Gastrocnemius medialis (tissue), 4 donors: ENCODE results near the gene ATXN7. TPM values are rescaled to one million over a fixed set of nuclear protein-coding genes. Genes with fewer than 3 reads are reported as not detected.

ENCODE experiments used
- ATAC-seq, 2 donors: fragments of 150-250 bp; one replicate each; pipeline ENCODE4 v1.9.1; 2016
- DNase-seq, 2 donors: peaks; one replicate each; pipeline ENCODE4 v3.0.0-alpha.2; 2019
- H3K27ac ChIP-seq, 4 donors: fragments of 200-600 bp; sonication (generic); 1 replicate in 1 of 4; 2 replicates in 3 of 4; pipeline ENCODE4 v1.5.1; 2016 to 2018; ENCODE audit warnings: mild to moderate bottlenecking in 2 of 4, moderate library complexity in 1 of 4
- H3K27me3 ChIP-seq, 3 donors: fragments of 200-600 bp; sonication (generic) in 2 of 3; 1 replicate in 1 of 3; 2 replicates in 2 of 3; pipeline versions ENCODE4 v1.5.1 to v1.6.0; 2016 to 2019; ENCODE audit warnings: mild to moderate bottlenecking in 1 of 3, moderate library complexity in 1 of 3
- H3K36me3 ChIP-seq, 2 donors: fragments of 200-600 bp; sonication (generic) in 1 of 2; one replicate each; pipeline ENCODE4 v1.5.1; 2017 to 2018
- H3K4me1 ChIP-seq, 2 donors: fragments of 200-600 bp; sonication (generic) in 1 of 2; one replicate each; pipeline ENCODE4 v1.5.1; 2016 to 2017; ENCODE audit warnings: mild to moderate bottlenecking in 2 of 2
- H3K4me3 ChIP-seq, 4 donors: fragments of 200-600 bp; sonication (generic) in 3 of 4; 1 replicate in 1 of 4; 2 replicates in 3 of 4; pipeline ENCODE4 v1.5.1; 2016 to 2019; ENCODE audit warnings: mild to moderate bottlenecking in 2 of 4
- H3K9me3 ChIP-seq, 3 donors: fragments of 200-600 bp; sonication (generic) in 2 of 3; 1 replicate in 1 of 3; 2 replicates in 2 of 3; pipeline ENCODE4 v1.5.1; 2016 to 2019
- CTCF ChIP-seq, 5 experiments: fragments of 450-650 bp in 3 of 5; fragments of 200-600 bp in 2 of 5; sonication (generic) in 2 of 5; IDR thresholded peaks in 4 of 5; conservative IDR thresholded peaks in 1 of 5; 1 replicate in 4 of 5; 2 replicates in 1 of 5; pipeline ENCODE4 v1.5.1; 2016 to 2019; ENCODE audit warnings: antibody characterized with exemption in 5 of 5, mild to moderate bottlenecking in 3 of 5, moderate library complexity in 3 of 5
- POLR2A ChIP-seq, 2 donors: fragments of 450-650 bp; IDR thresholded peaks; one replicate each; pipeline ENCODE4 v1.6.1; 2017; ENCODE audit warnings: antibody characterized with exemption in 2 of 2, mild to moderate bottlenecking in 2 of 2, moderate library complexity in 2 of 2
- in situ Hi-C, 4 donors: fragments of 200-750 bp; cut with MboI; loops; one replicate each; pipeline versions ENCODE4 v1.15.0 to v1.8.0; 2017; ENCODE audit warnings: low sequenced_read_pairs in 4 of 4
- intact Hi-C: fragments of 100-400 bp; cut with DNase I; formaldehyde crosslinking; loops from one replicate; pipeline ENCODE4 v1.15.1; 2023; ENCODE audit warnings: low total_unique reads
- total RNA-seq, 4 donors: library from RNA; depleted of rRNA; stranded (reverse); fragments of >200 nt; gene quantifications; one replicate each; pipeline versions ENCODE4 v1.1.0 to v1.2.3, GENCODE V29; 2016

ATXN7 gene
- total RNA-seq, 4 donors from 2014 or later: 14.5 to 27.4 (median 23.7) TPM

GRCh38 chr3:64019879-64020278 lies 156.2 kb downstream of the ATXN7 start:
- in situ Hi-C loops: no loop called here

GRCh38 chr3:64021922-64022321 lies 158.3 kb downstream of the ATXN7 start:
- in situ Hi-C loops (no loop called here), intact Hi-C loops (loop anchor here (2.0 kb wide), 1 partner anchor 61 kb away; no protein-coding TSS in a partner anchor)
- Histone ChIP-seq H3K4me1 (peaks cover 19% of the 10 kb centered on the region in 2 donors), H3K4me3 (peak overlapping the region; percentile 83 to 98 (median 88)), H3K36me3 (peaks cover 0 to 48% of the 10 kb centered on the region in 2 donors), H3K9me3 (no peaks in the 10 kb centered on the region), H3K27me3 (no peaks in the 10 kb centered on the region), H3K27ac (peak overlapping the region; percentile 83 to 91 (median 88))
- ATAC-seq: no peak
- DNase-seq: no peak
- TF ChIP-seq CTCF (IDR thresholded peaks at IDR 0.05 in 4 of 5, conservative IDR thresholded peaks at IDR 0.05 in 1 of 5) (no peak), POLR2A (IDR thresholded peaks at IDR 0.05) (no peak)

More at GRCh38 chr3:64019879-64020278, 156.2 kb downstream of the ATXN7 start:
- peaks cover 19% of the 10 kb centered on the region in 2 donors for H3K4me1 ChIP-seq
- DNase-seq (no peak), ATAC-seq (no peak)
- no peak overlapping the region for H3K4me3 ChIP-seq
- no peaks in the 10 kb centered on the region for H3K9me3 ChIP-seq
- H3K27me3 ChIP-seq: no peaks in the 10 kb centered on the region
- H3K36me3 ChIP-seq: peaks cover 0 to 69% of the 10 kb centered on the region in 2 donors
- H3K27ac ChIP-seq: no peak overlapping the region
- intact Hi-C loops: no loop called here
- TF ChIP-seq POLR2A (IDR thresholded peaks at IDR 0.05) (no peak), CTCF (IDR thresholded peaks at IDR 0.05 in 4 of 5, conservative IDR thresholded peaks at IDR 0.05 in 1 of 5) (no peak)

- TF ChIP-seq POLR2A (IDR thresholded peaks at IDR 0.05): no peak
- no peak for TF ChIP-seq CTCF (IDR thresholded peaks at IDR 0.05 in 4 of 5, conservative IDR thresholded peaks at IDR 0.05 in 1 of 5)
- DNase-seq: peak in 1 of 2 donors; percentile 36
- peak overlapping the region; percentile 83 to 91 (median 88) for H3K27ac ChIP-seq
- H3K36me3 ChIP-seq: peaks cover 0 to 41% of the 10 kb centered on the region in 2 donors
- no peaks in the 10 kb centered on the region for H3K9me3 ChIP-seq
- intact Hi-C loops: loop anchor here (2.0 kb wide), 1 partner anchor 62 kb away; no protein-coding TSS in a partner anchor
- in situ Hi-C loops: no loop called here
- H3K4me1 ChIP-seq: peaks cover 19% of the 10 kb centered on the region in 2 donors
- H3K27me3 ChIP-seq: no peaks in the 10 kb centered on the region
- peak; percentile 28 for ATAC-seq
- peak overlapping the region; percentile 83 to 98 (median 88) for H3K4me3 ChIP-seq
Observed at GRCh38 chr3:64022451-64023186, 159.0 kb downstream of the ATXN7 start.

GRCh38 chr3:64023187-64023860 lies 159.7 kb downstream of the ATXN7 start, which contains the start of gene PSMD6:
Gene PSMD6 (minus strand): TSS chr3:64023494. CDS start chr3:64023419, 75 bp downstream.
- H3K36me3 ChIP-seq: peaks cover 0 to 34% of the 10 kb centered on the region in 2 donors
- in situ Hi-C loops: no loop called here
- H3K9me3 ChIP-seq: no peaks in the 10 kb centered on the region
- H3K4me3 ChIP-seq: peak within 1 kb of the TSS; percentile 83 to 98 (median 88)
- peak; percentile 78 to 81 for DNase-seq
- intact Hi-C loops: loop anchor here (2.0 kb wide), 1 partner anchor 63 kb away; no protein-coding TSS in a partner anchor
- H3K4me1 ChIP-seq: peaks cover 19% of the 10 kb centered on the region in 2 donors
- ATAC-seq: peak; percentile 91 to 93
- H3K27ac ChIP-seq: peak within 1 kb of the TSS; percentile 83 to 91 (median 88)
- TF ChIP-seq CTCF (IDR thresholded peaks at IDR 0.05 in 4 of 5, conservative IDR thresholded peaks at IDR 0.05 in 1 of 5) (peak; percentile 94 to 100 (median 98)), POLR2A (IDR thresholded peaks at IDR 0.05) (peak; percentile 28 to 63)
- no peaks in the 10 kb centered on the region for H3K27me3 ChIP-seq
